ENCODE results near the gene SERINC4. TPM values are rescaled to one million over a fixed set of nuclear protein-coding genes. Genes with fewer than 3 reads are reported as not detected.
"Not testable (repeated sequence)": the region's sequence is repeated elsewhere in the genome, so short reads cannot be mapped to it uniquely, and the experiment has no call there.

SERINC4 gene
- polyA plus RNA-seq, 1 donor (not counting 4 experiments of a cell fraction or from before 2014, with no cell fraction given) = 0.05 TPM

DNA sequence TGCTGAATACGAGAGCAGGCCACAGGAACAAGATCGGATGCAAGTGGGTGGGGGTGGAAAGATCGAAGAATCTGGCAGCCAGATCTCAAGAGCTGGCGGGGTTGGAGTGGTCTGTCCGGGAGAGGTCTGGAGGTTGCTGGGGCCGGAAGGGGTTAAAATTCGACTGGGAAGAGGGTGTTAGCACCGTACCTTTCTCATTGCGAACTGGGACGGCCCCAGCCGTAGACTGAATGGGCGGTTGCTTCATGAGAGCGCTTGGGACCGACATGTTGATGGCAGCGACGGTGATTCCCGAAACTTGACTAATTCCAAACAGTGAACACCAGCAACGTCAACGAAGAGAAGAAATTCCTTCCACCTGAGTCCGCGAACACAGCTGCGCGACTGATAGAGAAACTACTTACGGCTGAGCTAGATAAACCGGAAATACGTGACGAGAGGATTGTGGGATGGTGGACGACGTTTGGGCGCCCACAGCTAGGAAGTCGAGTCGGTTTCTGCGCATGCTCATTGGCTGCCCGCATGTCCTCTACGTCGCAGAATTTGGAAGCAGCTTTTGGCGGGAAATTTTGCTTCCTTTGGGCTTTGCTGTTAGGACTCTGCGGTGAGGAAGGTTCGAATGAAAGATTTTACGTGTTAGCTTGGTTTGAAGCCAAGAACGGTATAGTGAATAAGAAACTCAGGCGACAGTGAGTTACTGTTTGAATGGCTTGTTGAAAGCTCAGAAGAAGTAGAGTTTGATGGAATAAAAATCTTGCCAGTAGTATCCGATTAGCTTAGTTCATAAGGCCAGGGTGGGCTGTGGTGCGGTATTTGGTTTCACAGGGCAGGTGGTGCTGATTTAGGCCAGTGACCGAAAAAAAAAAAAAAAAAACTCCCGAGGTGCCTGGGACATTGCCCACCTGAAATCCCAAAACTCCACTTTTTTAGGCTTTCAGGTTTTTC is 24.6 kb upstream of the SERINC4 start, which contains the start of gene MFAP1:
Gene MFAP1 (minus strand): TSS at position 389 of the 945 bp plus-strand sequence. CDS start 121 bp downstream, at position 268.
- DNase-seq (ENCODE audit: low read depth, low spot score) = peak; percentile 89
- TF ChIP-seq EZH2 (IDR thresholded peaks at IDR 0.05; ENCODE audit: low read length) = no peak
- TF ChIP-seq, protein P1, sequence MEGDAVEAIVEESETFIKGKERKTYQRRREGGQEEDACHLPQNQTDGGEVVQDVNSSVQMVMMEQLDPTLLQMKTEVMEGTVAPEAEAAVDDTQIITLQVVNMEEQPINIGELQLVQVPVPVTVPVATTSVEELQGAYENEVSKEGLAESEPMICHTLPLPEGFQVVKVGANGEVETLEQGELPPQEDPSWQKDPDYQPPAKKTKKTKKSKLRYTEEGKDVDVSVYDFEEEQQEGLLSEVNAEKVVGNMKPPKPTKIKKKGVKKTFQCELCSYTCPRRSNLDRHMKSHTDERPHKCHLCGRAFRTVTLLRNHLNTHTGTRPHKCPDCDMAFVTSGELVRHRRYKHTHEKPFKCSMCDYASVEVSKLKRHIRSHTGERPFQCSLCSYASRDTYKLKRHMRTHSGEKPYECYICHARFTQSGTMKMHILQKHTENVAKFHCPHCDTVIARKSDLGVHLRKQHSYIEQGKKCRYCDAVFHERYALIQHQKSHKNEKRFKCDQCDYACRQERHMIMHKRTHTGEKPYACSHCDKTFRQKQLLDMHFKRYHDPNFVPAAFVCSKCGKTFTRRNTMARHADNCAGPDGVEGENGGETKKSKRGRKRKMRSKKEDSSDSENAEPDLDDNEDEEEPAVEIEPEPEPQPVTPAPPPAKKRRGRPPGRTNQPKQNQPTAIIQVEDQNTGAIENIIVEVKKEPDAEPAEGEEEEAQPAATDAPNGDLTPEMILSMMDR (optimal IDR thresholded peaks at IDR 0.05 in 1 of 3, IDR thresholded peaks at IDR 0.05 in 1 of 3, conservative IDR thresholded peaks at IDR 0.05 in 1 of 3; ENCODE audit: extremely low read depth in 1 of 3, insufficient read depth in 2 of 3, low read length in 3 of 3) = no peak
- Histone ChIP-seq H3K9me1 (ENCODE audit: control insufficient read depth, extremely low read depth, insufficient read depth, low read length) (no peaks in the 10 kb centered on the region), H3K79me2 (ENCODE audit: control insufficient read depth, insufficient read depth, low read length) (peaks cover 46% of the 10 kb centered on the region), H3K4me2 (ENCODE audit: control insufficient read depth, extremely low read depth, insufficient read depth, low read depth, low read length) (peak within 1 kb of the TSS; percentile 91), H3K4me3 (ENCODE audit: control insufficient read depth in 2 of 3, extremely low read depth in 1 of 3, insufficient read depth in 2 of 3, low read depth in 1 of 3, low read length in 3 of 3) (peak within 1 kb of the TSS; percentile 78 to 94 (median 92)), H3K4me1 (ENCODE audit: control insufficient read depth, extremely low read depth, insufficient read depth, low read length) (peaks cover 16% of the 10 kb centered on the region), H3K9me3 (ENCODE audit: control insufficient read depth, low read depth, low read length) (no peaks in the 10 kb centered on the region), H3K36me3 (ENCODE audit: control insufficient read depth in 2 of 2, extremely low read depth in 1 of 2, insufficient read depth in 2 of 2, low read length in 2 of 2) (no peaks in the 10 kb centered on the region), H3K27ac (ENCODE audit: control insufficient read depth, insufficient read depth, low read length) (peak within 1 kb of the TSS; percentile 98), H3K27me3 (ENCODE audit: control insufficient read depth, extremely low read depth, insufficient read depth, low read length) (no peaks in the 10 kb centered on the region), H4K20me1 (ENCODE audit: control insufficient read depth, extremely low read depth, insufficient read depth, low read length) (no peaks in the 10 kb centered on the region), H2AFZ (ENCODE audit: control insufficient read depth, low read length) (peak within 1 kb of the TSS; percentile 89), H3K9ac (ENCODE audit: control insufficient read depth, extremely low read depth, insufficient read depth, low read length) (peak within 1 kb of the TSS; percentile 97)
- dilution Hi-C loops (cut with MboI; ENCODE audit: extremely low pct_ligation_motif_present, low sequenced_read_pairs) = no loop called here
- FAIRE-seq = peak; percentile 95

DNA sequence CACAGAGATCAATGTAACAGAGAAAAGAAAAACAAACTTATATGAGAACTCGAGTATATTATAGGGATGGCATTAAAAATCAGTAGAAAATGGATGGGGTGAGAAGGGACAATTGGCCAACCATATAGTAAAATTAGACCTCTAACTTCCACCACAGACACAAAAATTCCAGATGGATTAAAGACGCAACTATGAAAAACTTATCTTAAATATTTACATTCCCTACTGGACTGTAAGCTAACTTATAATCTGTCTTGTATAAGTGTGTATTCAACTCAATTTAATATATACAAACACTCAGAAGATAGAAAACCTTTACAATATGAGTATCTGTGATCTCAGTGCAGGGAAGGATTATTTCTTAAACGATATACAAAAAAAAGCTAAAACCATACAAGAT is 21.5 kb upstream of the SERINC4 start:
- peaks cover 62% of the 10 kb centered on the region for H3K79me2 ChIP-seq (ENCODE audit: control insufficient read depth, insufficient read depth, low read length)
- no peak overlapping the region for H2AFZ ChIP-seq (ENCODE audit: control insufficient read depth, low read length)
- peaks cover 0 to 11% of the 10 kb centered on the region in 2 experiments for H3K36me3 ChIP-seq (ENCODE audit: control insufficient read depth in 2 of 2, extremely low read depth in 1 of 2, insufficient read depth in 2 of 2, low read length in 2 of 2)
- H3K4me1 ChIP-seq (ENCODE audit: control insufficient read depth, extremely low read depth, insufficient read depth, low read length) = peaks cover 11% of the 10 kb centered on the region
- H3K9me3 ChIP-seq (ENCODE audit: control insufficient read depth, low read depth, low read length) = no peaks in the 10 kb centered on the region
- no peak overlapping the region for H3K27ac ChIP-seq (ENCODE audit: control insufficient read depth, insufficient read depth, low read length)
- no peaks in the 10 kb centered on the region for H3K27me3 ChIP-seq (ENCODE audit: control insufficient read depth, extremely low read depth, insufficient read depth, low read length)
- H3K4me3 ChIP-seq (ENCODE audit: control insufficient read depth in 2 of 3, extremely low read depth in 1 of 3, insufficient read depth in 2 of 3, low read depth in 1 of 3, low read length in 3 of 3) = no peak overlapping the region
- TF ChIP-seq, protein P1 (optimal IDR thresholded peaks at IDR 0.05 in 1 of 3, IDR thresholded peaks at IDR 0.05 in 1 of 3, conservative IDR thresholded peaks at IDR 0.05 in 1 of 3; ENCODE audit: extremely low read depth in 1 of 3, insufficient read depth in 2 of 3, low read length in 3 of 3) = no peak
- TF ChIP-seq EZH2 (IDR thresholded peaks at IDR 0.05; ENCODE audit: low read length) = no peak
- H3K9ac ChIP-seq (ENCODE audit: control insufficient read depth, extremely low read depth, insufficient read depth, low read length) = no peak overlapping the region
- no peaks in the 10 kb centered on the region for H4K20me1 ChIP-seq (ENCODE audit: control insufficient read depth, extremely low read depth, insufficient read depth, low read length)
- FAIRE-seq (no peak), DNase-seq (ENCODE audit: low read depth, low spot score) (no peak)
- H3K4me2 ChIP-seq (ENCODE audit: control insufficient read depth, extremely low read depth, insufficient read depth, low read depth, low read length) = no peak overlapping the region
- no peaks in the 10 kb centered on the region for H3K9me1 ChIP-seq (ENCODE audit: control insufficient read depth, extremely low read depth, insufficient read depth, low read length)
- dilution Hi-C loops (cut with MboI; ENCODE audit: extremely low pct_ligation_motif_present, low sequenced_read_pairs) = no loop called here

DNA sequence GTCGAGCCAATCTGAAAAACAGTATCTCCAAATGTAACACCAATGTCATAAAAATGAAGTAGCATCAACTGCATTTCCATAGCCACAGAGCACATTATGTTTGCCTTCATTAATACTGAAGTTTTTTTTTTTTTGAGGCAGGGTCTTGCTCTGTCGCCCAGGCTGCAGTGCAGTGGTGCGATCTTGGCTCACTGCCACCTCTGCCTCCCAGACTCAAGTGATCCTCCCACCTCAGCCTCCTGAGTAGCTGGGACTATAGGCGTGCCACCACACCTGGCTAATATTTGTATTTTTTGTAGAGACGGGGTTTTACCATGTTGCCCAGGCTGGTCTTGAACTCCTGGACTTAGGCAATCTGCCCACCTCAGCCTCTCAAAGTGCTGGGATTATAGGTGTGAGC is 15.0 kb upstream of the SERINC4 start:
- H3K27me3 ChIP-seq (ENCODE audit: control insufficient read depth, extremely low read depth, insufficient read depth, low read length); H3K9me3 ChIP-seq (ENCODE audit: control insufficient read depth, low read depth, low read length); H3K27ac ChIP-seq (ENCODE audit: control insufficient read depth, insufficient read depth, low read length); FAIRE-seq; H3K9me1 ChIP-seq (ENCODE audit: control insufficient read depth, extremely low read depth, insufficient read depth, low read length); H3K4me3 ChIP-seq (ENCODE audit: control insufficient read depth in 2 of 3, extremely low read depth in 1 of 3, insufficient read depth in 2 of 3, low read depth in 1 of 3, low read length in 3 of 3); DNase-seq (ENCODE audit: low read depth, low spot score); H2AFZ ChIP-seq (ENCODE audit: control insufficient read depth, low read length); H3K4me2 ChIP-seq (ENCODE audit: control insufficient read depth, extremely low read depth, insufficient read depth, low read depth, low read length); H4K20me1 ChIP-seq (ENCODE audit: control insufficient read depth, extremely low read depth, insufficient read depth, low read length); H3K4me1 ChIP-seq (ENCODE audit: control insufficient read depth, extremely low read depth, insufficient read depth, low read length); dilution Hi-C loops (cut with MboI; ENCODE audit: extremely low pct_ligation_motif_present, low sequenced_read_pairs); H3K9ac ChIP-seq (ENCODE audit: control insufficient read depth, extremely low read depth, insufficient read depth, low read length): not testable (repeated sequence)
- Histone ChIP-seq H3K36me3 (ENCODE audit: control insufficient read depth in 2 of 2, extremely low read depth in 1 of 2, insufficient read depth in 2 of 2, low read length in 2 of 2) (peaks cover 15 to 41% of the 10 kb centered on the region in 2 experiments), H3K79me2 (ENCODE audit: control insufficient read depth, insufficient read depth, low read length) (peaks cover 22% of the 10 kb centered on the region)

Data from keratinocyte (primary cell).